BJ (cell line): Measurements from ENCODE around the gene NEU1. TPM values are rescaled to one million over a fixed set of nuclear protein-coding genes. Genes with fewer than 3 reads are reported as not detected.
A peak's percentile ranks its signal among the peaks of the same experiment; 100 is the strongest.
"Not testable (repeated sequence)": the region's sequence is repeated elsewhere in the genome, so short reads cannot be mapped to it uniquely, and the experiment has no call there.

Experiments
- CTCF ChIA-PET: fragments of 350-600 bp; formaldehyde crosslinking; extraction: SDS; loops from one replicate; lab custom pipeline; 2021; ENCODE audit warnings: antibody characterized with exemption, inconsistent platforms; lab: Yijun Ruan, JAX
- POLR2A ChIA-PET: fragments of 300-600 bp; sonication (Branson Sonifier 250); formaldehyde crosslinking; extraction: SDS; loops from one replicate; lab custom pipeline; 2021; ENCODE audit warnings: antibody characterized with exemption; lab: Charles Lee
- DNase-seq: peaks from one replicate; pipeline ENCODE4 v3.0.0-alpha.2; 2011; ENCODE audit warnings: low read depth
- H3K27me3 ChIP-seq: 2 replicates; pipeline ENCODE4 v1.6.0; 2011; ENCODE audit warnings: low read length; ENCODE audit not compliant: control insufficient read depth, insufficient read depth
- H3K36me3 ChIP-seq: 2 replicates; pipeline ENCODE4 v1.5.1; 2011; ENCODE audit warnings: low read length; ENCODE audit not compliant: control insufficient read depth, insufficient read depth
- H3K4me3 ChIP-seq: 2 replicates; pipeline ENCODE4 v1.5.1; 2011; ENCODE audit warnings: low read depth, mild to moderate bottlenecking, control low read depth, low read length
- polyA minus RNA-seq: library from RNA; depleted of rRNA, polyadenylated mRNA; stranded (reverse); fragments of >200 nt; gene quantifications from 2 replicates; pipeline ENCODE4 v1.2.3, GENCODE V29; 2011; rRNA and poly(A)+ RNA removed
- polyA plus RNA-seq: library from polyadenylated mRNA; depleted of rRNA; stranded (reverse); fragments of >200 nt; gene quantifications from 2 replicates; pipeline ENCODE4 v1.2.3, GENCODE V29; 2011; rRNA removed
- TF ChIP-seq, protein P1 (sequence below): IDR thresholded peaks from 2 replicates; pipeline ENCODE4 v1.5.1; 2011; ENCODE audit warnings: low read depth, mild to moderate bottlenecking, control low read depth, inconsistent platforms, low read length, moderate library complexity; ENCODE audit not compliant: insufficient read depth

The NEU1 gene
- polyA plus RNA-seq = 32.1 and 48.1 TPM in 2 replicates
- 15.2 and 25.0 TPM in 2 replicates for polyA minus RNA-seq

DNA sequence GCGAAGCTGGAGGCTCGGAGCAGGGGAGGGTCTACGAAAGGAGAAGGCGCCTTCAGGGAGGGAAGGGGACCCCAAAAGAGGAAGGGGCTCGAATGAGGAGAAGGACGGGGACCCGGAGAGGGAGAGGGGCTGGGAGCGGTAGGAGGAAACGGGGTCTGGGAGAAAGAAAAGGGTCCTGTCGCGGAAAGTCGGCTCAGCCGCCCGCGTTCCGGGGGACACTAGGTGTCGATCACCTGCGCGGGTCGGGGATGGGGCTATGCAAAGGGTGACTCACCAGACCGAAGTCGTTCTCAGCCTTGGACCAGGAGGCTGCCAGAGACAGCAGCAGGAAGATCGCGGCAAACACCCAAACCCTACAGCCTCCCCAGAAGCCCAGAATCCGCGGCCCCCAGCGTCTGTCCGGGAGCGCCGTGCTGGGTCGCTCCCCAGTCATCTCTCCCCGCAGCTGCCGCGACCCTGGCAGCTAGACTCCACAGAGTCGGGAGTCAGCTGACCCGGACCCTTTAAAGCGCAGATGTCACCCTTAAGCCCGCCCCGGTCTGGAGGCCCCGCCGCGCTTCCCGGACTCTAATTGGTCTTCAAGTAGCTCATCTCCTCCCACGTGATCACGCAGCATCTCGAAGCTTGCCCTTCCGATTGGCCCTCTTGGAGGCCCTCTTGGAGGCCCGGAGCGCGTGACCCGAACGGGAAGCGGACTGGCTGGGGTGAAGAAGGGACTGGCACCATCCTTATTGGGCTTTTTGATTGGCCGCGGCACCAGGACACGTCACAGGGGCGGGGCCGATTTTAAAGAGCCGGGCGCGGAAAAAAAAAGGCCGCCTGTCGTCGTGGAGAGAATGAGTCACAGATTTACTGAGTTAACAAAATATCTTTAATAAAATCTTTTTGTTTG is at the start of gene NEU1:
NEU1 (minus strand) TSS at position 478 of the 892 bp plus-strand sequence; CDS start at position 433, 45 bp downstream.
- TF ChIP-seq, protein P1, sequence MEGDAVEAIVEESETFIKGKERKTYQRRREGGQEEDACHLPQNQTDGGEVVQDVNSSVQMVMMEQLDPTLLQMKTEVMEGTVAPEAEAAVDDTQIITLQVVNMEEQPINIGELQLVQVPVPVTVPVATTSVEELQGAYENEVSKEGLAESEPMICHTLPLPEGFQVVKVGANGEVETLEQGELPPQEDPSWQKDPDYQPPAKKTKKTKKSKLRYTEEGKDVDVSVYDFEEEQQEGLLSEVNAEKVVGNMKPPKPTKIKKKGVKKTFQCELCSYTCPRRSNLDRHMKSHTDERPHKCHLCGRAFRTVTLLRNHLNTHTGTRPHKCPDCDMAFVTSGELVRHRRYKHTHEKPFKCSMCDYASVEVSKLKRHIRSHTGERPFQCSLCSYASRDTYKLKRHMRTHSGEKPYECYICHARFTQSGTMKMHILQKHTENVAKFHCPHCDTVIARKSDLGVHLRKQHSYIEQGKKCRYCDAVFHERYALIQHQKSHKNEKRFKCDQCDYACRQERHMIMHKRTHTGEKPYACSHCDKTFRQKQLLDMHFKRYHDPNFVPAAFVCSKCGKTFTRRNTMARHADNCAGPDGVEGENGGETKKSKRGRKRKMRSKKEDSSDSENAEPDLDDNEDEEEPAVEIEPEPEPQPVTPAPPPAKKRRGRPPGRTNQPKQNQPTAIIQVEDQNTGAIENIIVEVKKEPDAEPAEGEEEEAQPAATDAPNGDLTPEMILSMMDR = no peak
- POLR2A ChIA-PET = interaction anchor here (0.5 to 1.0 kb wide), 4 partner anchors 13 to 328 kb away, joined by 3 to 4 read pairs (median 3); partner anchors contain the start of gene GPANK1
- CTCF ChIA-PET = interaction anchor here (0.8 to 1.9 kb wide), 4 partner anchors 87 to 196 kb away, joined by 3 to 6 read pairs (median 3); no protein-coding TSS in a partner anchor
- peaks cover 9% of the 10 kb centered on the region for H3K36me3 ChIP-seq
- DNase-seq = peak; percentile 99
- H3K4me3 ChIP-seq = peak within 1 kb of the TSS; percentile 82
- no peaks in the 10 kb centered on the region for H3K27me3 ChIP-seq

DNA sequence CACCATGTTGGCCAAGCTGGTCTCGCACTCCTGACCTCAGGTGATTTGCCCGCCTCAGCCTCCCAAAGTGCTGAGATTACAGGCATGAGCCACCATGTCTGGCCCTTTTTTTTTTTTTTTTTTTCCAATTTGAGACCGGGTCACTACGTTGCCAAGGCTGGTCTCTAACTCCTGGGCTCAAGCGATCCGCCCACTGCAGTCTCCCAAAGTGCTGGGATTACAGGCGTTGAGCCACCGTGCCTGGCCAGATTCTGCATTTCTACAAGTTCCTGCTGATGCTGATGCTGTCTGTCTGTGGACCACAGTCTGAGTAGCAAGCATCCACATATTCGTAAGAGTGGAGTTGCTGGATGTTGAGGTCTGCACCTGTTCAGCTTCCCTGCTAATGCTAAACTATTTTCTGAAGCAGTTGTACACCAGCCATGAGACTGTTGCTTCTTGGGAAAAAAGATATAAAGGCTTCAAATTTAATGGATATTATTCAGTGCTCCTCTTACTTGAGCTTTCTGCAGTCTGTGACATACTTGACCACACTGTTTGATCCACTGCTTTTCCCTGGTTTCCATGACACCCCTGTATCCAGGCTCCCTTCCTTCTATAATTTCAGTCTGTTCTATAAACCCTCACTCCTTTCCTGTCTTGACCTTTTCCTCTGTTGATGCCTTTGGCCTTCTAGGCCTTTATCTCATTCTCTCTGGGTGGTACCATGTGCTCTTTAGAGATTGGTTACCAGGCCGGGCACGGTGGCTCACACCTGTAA is 49.4 kb upstream of the NEU1 start:
- no peak for DNase-seq
- ChIA-PET POLR2A (interaction anchor here (0.6 kb wide), 1 partner anchor 331 kb away, joined by 5 read pairs; no protein-coding TSS in a partner anchor), CTCF (interaction anchor here (1.4 kb wide), 1 partner anchor 40 kb away, joined by 9 read pairs; no protein-coding TSS in a partner anchor)
- no peaks in the 10 kb centered on the region for H3K36me3 ChIP-seq
- no peaks in the 10 kb centered on the region for H3K27me3 ChIP-seq
- TF ChIP-seq, protein P1 = no peak
- H3K4me3 ChIP-seq = no peak overlapping the region

GRCh38 chr6:31909298-31909697 is 46.7 kb upstream of the NEU1 start:
- POLR2A ChIA-PET, H3K27me3 ChIP-seq, H3K4me3 ChIP-seq, H3K36me3 ChIP-seq, DNase-seq: not testable (repeated sequence)
- CTCF ChIA-PET = interaction anchor here (1.5 to 2.3 kb wide), 2 partner anchors 9 to 43 kb away, joined by 3 to 8 read pairs; no protein-coding TSS in a partner anchor

DNA sequence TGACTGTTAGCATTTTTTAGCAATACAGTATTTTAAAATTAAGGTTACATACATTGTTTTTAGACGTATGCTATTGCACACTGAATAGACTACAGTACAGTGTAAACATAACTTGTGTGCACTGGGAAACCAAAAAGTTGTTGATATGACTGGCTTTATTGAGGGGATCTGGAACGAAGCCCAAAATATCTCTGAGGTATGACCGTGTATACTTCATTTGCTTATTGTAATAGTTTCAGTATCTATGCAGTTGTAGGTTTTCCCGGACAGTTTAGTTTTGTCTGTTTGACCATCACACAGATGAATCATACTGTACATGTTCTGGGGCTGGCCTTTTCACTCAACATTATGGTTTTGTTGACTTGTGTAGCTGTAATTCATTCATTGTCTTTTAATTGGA is 46.2 kb upstream of the NEU1 start:
- DNase-seq = no peak
- no peaks in the 10 kb centered on the region for H3K36me3 ChIP-seq
- no peaks in the 10 kb centered on the region for H3K27me3 ChIP-seq
- TF ChIP-seq, protein P1 = no peak
- H3K4me3 ChIP-seq = no peak overlapping the region
- POLR2A ChIA-PET = no interaction called here
- CTCF ChIA-PET = interaction anchor here (1.5 to 2.3 kb wide), 2 partner anchors 8 to 43 kb away, joined by 3 to 8 read pairs; no protein-coding TSS in a partner anchor

- CTCF ChIA-PET = interaction anchor here (1.5 to 1.7 kb wide), 2 partner anchors 8 to 44 kb away, joined by 3 to 4 read pairs; no protein-coding TSS in a partner anchor
These were observed 45.6 kb upstream of the NEU1 start for GRCh38 chr6:31908255-31908654.

More at GRCh38 chr6:31908255-31908654, 45.6 kb upstream of the NEU1 start:
- H3K4me3 ChIP-seq, H3K36me3 ChIP-seq, POLR2A ChIA-PET, H3K27me3 ChIP-seq, DNase-seq: not testable (repeated sequence)
